Endometrial microvascular endothelial cells (primary cell): ENCODE measurements around the gene SPSB2. TPM values are rescaled to one million over a fixed set of nuclear protein-coding genes. Genes with fewer than 3 reads are reported as not detected.

ENCODE experiments used
- in situ Hi-C: cut with HindIII; loops from 2 replicates; pipeline ENCODE4 v1.10.0; 2017; ENCODE audit warnings: low sequenced_read_pairs, low pct_unique_long_range_greater_than_20kb; ENCODE audit errors: inconsistent ontology term
- total RNA-seq: library from RNA; depleted of rRNA; stranded (reverse); fragments of >200 nt; gene quantifications from one replicate; pipeline ENCODE4 v1.2.3, GENCODE V29; 2015; ENCODE audit errors: inconsistent ontology term

SPSB2 gene
- total RNA-seq, 1 donor from 2014 or later, result 2.1 TPM

DNA sequence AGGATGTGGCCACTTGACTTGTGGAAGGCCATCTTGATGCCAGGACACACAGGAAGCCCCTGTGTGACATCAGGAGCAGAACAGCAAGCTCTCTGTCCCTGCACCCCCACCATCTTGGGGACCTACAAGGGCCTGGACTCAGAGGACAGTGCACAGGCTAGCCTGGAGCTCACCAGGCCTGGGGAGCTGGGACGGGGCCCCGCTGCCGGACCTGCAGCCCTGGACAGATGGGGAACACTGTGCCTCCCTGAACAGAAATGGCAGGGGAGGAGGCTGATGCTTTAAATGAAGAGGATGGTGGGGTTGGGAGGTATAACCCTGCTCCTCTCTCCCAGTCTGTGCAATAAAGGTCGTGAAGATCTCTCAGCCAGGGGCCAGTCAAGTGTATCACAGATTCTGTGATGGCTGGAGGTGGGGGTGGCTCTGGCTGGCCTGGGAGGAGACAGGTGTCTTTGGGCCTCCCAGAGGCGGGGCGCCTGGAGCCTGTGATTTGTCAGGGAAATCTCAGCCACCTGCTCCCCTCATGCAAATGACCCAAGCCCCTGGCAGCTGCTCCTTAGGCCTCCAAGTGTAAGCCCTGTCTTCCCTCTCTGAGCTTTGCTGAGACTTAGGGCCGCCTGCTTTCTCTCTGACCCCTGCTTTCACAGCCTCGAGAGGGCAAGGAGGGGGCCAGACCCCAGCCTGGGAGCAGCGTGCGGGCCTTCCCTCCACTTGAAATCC lies 33.5 kb downstream of the SPSB2 start:
- in situ Hi-C loops, result no loop called here

DNA sequence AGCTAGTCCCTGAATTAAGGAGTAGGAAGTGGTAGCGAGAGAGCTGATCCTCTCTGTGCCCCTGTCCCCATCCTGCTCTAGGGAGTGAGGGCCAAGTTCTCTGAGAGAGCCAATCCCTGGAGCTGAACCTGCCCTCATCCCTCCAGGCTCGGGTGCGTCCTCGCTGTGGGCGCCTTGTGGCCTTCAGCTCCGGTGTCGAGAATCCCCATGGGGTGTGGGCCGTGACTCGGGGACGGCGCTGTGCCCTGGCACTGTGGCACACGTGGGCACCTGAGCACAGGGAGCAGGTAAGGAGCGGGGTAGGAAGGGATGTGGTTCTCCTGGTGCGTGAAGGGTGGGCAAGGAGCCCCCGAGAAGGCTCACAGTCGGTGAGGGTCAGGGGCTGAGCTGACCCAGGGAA lies 34.2 kb downstream of the SPSB2 start:
- in situ Hi-C loops, result no loop called here

DNA sequence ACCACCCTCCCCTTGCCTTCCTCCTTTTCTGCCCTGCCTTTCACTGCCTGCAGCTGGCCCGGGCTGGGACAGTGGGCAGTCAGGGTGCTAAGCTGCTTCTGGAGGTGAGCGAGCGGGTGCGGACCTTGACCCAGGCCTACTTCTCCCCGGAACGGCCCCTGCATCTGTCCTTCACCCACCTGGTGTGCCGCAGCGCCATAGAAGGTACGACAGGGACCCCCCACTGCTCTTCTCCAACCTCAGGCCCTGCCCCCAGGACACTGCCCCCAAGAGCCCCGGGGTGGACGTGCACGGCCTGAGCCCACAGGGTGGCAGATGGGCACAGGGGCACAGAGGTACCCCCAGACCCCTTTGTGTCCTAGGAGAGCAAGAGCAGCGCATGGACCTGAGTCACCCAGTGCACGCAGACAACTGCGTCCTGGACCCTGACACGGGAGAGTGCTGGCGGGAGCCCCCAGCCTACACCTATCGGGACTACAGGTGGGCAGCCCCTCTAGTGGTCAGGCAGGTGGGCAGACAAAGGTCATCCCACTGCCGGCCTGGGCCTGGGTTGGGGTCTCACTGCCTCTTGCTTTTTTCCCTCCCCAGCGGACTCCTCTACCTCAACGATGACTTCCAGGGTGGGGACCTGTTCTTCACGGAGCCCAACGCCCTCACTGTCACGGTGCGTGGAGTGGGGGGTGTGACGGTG lies 35.6 kb downstream of the SPSB2 start:
- in situ Hi-C loops, result no loop called here

DNA sequence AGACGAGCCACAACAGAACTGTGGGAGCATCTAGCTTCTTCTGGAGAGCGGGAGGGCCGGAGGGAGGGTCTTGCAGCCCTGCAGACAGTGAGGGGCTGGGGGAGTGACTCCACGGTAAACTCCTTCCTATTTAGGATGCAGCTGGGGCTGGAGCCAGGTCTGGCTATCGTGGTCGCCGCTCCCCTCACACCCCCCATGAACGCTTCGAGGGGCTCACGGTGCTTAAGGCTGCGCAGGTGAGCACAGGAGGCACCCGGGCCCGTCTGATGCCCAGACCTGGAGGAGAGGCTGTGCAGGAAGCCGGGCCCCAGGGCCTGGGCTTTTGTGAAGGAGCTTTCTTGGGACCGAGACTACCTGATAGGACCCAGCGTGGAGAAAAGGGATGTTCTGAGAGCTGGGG lies 36.3 kb downstream of the SPSB2 start:
- in situ Hi-C loops, result no loop called here

DNA sequence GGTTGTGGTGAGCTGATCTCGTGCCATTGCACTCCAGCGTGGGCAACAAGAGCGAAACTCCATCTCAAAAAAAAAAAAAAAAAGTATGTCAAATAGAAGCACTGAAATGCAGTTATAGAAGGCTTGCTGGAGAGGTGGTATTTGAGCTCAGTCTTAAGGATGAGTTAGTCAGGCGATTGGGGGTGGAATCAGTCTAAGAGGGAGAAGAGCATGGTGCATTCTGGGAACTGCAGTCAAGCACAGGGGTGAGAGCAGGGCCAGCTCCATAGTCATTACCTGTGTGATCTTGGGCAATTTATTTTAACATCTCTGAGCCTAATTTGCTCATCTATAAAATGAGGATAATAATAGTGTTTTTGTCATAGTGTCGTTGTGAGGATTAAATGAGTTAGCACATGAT lies 38.2 kb downstream of the SPSB2 start:
- in situ Hi-C loops, result no loop called here

DNA sequence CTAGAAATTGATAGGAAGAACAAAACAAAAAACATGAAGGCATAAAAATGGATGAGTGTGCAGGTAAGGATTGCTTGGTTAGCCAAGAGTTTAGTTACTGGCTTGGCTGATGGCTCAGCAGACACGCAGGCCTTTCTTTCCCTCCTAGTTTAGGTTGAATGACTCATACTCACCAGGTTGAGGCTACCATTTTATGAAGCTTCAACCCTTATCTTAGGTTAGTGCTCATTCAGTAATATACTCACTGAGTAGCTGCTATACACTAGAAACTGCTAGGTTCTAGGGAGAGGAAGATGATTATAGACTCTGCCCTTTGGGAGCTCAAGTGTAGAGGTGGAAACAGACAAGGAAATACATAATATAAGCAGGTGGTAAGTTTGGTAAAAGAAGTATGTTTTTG lies 38.8 kb downstream of the SPSB2 start:
- in situ Hi-C loops, result no loop called here

DNA sequence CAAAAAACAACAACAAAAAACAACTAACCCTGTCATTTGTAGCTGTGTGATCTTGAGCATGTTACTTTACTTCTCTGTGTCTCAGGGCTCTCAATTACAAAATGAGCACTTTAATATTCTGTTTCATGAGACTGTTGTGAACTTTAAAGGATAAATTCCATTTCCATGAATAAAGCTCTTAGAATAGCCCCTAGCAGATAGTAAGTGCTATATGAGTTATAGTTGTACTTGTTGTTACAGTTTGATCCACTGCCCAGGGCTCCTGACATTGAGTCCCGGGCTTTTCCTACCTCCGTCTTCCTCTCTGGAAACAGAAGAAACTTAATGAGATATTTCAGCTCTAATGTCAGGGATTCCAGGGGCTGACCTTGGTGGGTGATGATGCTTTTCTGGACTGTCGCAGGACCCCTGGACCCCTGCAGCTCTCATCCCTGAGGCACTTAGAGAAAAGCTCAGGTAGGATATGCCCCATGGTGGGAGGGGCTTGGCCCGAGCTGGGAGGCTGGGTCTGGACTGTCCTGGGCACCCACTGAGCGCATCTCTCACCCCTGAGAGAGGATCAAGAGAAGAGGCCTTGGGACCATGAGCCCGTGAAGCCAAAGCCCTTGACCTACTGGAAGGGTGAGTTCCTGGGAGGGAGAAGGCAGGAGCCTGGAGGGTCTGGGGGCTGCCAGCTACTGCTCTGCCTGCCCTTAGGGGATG lies 39.8 kb downstream of the SPSB2 start:
- in situ Hi-C loops, result no loop called here

DNA sequence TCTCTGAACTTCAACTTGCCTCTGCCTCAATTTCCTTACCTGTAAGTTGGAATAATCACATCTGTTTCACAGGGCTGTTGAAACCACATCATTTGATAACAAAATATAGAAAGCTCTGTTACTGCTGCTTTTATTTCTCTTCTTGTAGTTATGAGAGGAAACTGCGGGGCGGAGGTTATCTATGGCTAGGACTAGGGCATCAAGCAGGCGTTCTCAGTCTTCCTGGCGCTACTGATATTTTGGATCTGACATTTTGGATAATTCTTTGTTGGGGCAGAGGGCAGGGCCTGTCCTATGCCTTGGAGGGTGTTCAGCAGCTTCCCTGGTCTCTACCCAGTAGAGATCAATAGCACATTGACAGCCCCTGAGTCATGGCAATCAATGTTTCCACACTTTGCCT lies 41.0 kb downstream of the SPSB2 start:
- in situ Hi-C loops, result no loop called here

DNA sequence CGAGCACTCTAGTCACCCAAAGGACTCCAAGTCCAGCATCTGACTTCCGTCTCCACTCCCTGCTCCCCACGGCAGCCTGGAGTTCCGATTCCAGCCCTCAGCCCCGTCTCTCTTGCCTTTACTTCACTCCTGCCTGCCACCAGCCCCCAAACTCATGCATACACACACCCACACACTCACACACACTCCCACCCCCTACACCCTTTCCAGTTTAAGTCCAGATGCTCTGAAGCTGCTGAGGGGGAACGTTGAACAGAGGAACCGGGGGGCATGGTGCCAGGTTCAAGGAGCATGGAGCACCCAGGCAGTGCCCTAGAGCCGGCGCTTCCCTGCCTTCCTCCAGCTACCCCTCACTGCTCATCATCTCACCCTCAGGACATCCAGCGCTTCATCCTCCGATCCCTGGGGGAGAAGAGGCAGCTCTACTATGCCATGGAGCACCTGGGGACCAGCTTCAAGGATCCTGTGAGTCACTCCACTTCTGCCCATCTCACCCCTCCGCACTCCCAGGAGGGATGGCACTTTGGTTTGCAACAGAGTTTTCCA lies 41.6 kb downstream of the SPSB2 start:
- in situ Hi-C loops, result no loop called here

DNA sequence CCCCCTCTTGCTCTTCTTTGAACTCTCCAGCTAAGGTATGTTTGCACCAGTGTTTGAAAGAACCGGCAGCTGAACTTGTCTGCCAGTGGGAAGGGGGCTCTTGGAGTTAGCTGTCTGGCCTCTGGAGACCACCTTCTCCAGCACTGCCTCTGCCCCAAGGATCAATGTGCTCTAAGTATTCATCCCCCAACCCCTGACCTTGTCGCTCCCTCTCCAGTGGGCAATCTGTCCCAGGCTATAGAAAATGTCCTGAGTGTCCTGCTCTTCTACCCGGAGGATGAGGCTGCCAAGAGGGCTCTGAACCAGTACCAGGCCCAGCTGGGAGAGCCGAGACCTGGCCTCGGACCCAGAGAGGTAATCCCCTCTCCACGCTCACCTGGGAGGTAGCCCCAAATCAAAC lies 42.1 kb downstream of the SPSB2 start:
- in situ Hi-C loops, result no loop called here

DNA sequence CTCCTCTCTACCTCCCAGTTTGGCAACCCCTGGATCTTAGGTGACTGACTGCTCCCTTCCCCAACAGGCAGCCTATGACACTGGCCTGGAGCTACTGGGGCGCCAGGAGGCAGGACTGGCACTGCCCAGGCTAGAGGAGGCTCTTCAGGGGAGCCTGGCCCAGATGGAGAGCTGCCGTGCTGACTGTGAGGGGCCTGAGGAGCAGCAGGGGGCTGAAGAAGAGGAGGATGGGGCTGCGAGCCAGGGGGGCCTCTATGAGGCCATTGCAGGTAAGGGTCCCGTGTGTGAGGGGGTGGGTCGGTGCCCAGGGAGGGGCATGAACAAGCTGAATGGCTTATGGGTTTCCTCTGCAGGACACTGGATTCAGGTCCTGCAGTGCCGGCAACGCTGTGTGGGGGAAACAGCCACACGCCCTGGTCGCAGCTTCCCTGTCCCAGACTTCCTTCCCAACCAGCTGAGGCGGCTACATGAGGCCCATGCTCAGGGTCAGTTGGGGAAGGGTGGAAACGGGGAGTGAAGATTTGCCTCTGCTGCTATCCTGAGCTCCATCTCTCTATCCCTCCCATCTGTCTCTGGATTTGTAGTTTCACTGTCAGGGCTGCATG lies 42.7 kb downstream of the SPSB2 start:
- in situ Hi-C loops, result no loop called here

DNA sequence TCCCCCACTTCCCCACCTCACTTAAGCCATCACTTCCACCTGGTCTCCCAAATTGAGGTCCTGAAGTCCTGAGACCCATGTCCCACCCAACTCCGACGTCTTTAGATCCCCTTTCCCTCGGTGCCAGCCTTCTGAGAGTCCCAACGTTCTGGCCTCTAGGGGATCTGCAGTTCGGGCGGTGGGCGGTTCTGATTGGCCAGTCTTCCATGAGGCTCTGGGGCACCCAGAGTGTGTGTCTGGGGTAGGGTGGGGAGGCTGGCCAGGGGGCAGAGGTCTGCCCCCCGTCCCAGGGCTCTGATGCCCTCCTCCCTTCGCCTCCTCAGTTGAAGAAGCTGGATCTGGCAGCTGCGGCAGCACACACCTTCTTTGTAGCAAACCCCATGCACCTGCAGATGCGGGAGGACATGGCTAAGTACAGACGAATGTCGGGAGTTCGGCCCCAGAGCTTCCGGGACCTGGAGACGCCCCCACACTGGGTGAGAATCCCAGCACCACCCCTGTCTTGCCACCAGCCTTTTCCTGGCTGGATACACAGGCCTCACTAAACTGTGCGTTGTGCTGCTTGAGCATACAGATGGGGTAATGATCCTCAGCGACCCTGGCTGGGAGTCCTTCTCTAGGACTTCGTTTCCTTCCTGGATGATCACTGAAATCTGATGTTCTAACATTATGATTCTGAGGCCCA lies 43.4 kb downstream of the SPSB2 start:
- in situ Hi-C loops, result no loop called here

DNA sequence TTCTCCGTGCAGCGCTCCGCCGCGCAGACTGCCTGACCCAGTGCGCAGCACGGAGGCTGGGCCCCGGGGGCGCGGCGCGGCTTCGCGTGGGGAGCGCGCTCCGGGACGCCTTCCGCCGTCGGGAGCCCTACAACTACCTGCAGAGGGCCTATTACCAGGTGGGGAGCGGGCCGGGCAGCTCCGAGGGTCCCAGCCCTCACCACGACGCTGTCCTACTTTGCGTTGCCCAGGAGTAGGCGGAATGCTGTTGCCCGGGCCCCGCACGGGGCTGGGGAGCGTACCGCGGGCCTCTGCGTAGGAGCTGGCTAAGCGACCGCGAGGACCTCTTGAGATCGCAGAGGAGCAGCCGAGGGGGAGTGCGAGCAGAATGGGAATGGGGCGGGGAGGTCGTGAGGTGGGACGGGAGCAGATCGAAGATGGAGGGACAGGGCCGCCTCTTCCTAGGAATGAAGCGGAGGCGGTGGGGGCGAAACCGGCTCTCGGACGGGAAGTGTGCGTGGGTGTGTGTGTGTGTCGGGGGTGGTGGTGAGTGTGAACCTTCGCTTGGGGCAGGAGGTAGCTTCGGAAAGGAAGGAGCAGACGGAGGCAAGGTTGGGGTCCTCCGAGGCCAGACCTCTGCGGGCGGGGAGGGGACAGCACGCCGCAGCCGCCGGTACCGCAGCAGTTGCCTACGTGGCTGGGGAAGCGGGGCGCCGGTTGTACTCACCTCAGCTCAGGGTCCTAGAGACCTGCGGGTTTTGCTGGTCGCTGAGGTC lies 44.1 kb downstream of the SPSB2 start:
- in situ Hi-C loops, result no loop called here

DNA sequence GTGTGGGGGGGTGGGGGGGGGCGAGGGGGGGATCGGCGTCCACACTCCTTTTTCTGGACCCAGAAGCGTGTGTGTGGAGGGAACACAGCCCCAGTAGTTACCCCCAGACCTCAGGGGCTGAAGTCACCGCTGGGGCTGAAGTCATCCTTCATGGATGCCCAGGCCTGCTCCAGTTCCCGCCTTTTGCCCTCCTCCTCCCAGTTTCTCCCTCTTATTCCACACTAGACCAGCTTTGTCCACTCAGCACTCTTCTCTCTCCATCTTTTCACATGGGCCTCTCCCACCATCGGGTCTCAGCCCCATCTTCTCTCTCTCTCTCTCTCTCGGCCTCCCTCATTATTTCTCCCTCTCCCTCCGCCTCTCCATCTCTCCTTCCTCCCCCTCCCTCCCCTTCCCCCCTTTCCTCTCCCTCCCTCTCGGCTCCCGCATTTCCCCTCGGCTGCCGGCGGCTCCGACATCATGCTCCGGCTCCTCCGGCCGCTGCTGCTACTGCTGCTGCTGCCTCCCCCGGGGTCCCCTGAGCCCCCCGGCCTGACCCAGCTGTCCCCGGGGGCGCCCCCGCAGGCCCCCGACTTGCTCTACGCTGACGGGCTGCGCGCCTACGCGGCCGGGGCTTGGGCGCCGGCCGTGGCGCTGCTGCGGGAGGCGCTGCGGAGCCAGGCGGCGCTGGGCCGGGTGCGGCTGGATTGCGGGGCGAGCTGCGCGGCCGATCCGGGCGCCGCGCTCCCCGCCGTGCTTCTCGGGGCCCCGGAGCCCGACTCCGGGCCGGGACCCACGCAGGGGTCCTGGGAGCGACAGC lies 44.9 kb downstream of the SPSB2 start, which contains the start of gene P3H3:
Gene P3H3 (plus strand): TSS at position 426 of the 799 bp plus-strand sequence. CDS start 34 bp downstream, at position 460.
- in situ Hi-C loops, result no loop called here

DNA sequence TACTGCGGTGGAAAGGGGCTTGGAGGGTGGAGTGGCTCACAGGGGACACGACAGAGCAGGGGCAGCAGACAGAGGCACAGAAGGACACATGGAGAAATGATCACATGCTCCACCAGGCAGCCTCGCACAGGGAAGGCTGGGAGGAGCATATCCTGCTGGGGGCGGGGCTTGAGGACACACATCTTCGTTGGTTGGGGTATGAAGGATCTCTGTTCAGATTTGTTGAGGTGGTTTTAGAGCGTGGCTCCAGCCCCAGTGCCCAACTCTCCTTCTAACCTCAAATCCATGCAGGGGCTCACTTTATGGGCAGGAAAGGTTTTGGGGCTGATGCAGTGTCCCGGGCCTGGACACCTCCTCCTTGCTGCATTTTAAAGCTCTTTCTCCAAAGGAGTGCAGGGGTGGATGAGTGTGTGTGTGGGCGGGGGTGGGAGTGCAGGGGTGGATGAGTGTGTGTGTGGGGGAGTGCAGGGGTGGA lies 45.6 kb downstream of the SPSB2 start:
- in situ Hi-C loops, result no loop called here

DNA sequence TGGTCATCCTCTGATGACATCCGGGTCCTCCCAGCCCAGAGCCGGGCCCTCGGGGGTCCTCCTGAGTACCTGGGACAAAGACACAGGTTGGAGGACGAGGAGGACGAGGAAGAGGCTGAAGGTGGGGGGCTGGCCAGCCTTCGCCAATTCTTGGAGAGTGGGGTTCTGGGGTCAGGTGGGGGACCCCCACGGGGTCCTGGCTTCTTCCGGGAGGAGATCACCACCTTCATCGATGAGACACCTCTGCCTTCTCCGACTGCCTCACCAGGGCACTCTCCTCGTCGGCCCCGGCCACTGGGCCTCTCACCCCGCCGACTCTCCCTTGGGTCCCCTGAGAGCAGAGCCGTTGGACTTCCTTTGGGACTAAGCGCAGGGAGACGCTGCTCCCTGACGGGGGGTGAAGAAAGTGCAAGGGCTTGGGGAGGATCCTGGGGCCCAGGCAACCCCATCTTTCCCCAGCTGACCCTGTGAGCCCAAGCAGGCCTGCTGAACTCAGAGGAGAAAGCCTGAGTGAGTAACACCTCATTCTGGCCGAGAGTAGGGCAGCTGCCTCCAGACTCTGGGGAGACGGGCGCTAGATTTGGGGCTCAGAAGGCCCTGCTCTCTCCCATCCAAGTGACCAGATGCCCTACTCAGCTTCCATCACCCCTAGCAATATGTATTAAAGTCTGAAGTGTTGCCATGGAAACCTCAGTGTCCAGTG lies 46.2 kb downstream of the SPSB2 start:
- in situ Hi-C loops, result no loop called here
